ENCODE results near the gene SPIRE2. TPM values are rescaled to one million over a fixed set of nuclear protein-coding genes. Genes with fewer than 3 reads are reported as not detected.
"Not testable (repeated sequence)": the region's sequence is repeated elsewhere in the genome, so short reads cannot be mapped to it uniquely, and the experiment has no call there.

SPIRE2 gene
- total RNA-seq, 4 donors from 2014 or later: 3.4 to 9.6 (median 4.3) TPM

DNA sequence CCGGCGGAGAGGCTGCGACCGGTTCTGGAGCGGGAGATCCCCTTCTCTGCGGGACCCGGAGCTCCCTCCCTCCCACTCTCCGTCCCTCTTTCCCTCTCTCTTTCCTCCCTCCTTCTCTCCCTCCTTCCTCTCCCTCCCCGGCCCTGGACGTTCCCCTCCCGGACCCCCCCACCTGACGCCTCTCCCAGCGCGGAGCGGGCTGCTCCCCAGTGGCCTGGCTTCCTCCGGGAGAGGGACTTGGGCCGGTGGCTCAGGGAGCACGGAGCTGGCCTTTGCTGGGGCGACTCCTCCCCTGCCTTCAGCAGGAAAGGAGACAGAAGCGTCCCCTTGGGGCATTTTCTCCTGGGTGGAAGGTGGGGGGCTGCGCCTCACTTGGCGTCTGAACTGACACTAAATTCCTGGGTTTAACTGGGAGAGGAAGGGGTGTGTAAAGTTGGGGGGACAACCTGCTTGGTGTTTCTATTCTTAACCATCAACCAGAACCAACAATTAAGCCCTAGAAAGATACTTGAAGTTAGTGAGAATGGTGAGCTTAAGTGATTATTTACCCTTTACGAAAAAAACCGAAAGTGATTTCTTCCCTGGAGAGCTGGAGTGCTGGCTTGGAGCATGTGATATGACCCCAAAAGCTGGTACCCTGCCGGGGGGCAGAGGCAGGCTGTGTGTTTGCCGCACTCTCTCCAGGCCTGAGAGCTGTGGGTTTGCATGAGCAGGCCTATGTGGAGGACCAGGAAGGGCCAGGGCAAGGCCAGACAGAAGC, 775 bp downstream of the SPIRE2 start:
- Histone ChIP-seq H3K27me3 (peaks cover 0 to 7% (median 0%) of the 10 kb centered on the region in 4 donors), H3K4me3 (peak overlapping the region; percentile 52 to 77 (median 60)), H3K4me1 (peaks cover 10 to 24% (median 14%) of the 10 kb centered on the region in 3 donors), H3K9me3 (no peaks in the 10 kb centered on the region), H3K27ac (peak overlapping the region; percentile 44 to 75 (median 64)), H3K36me3 (no peaks in the 10 kb centered on the region)
- TF ChIP-seq, protein P1, sequence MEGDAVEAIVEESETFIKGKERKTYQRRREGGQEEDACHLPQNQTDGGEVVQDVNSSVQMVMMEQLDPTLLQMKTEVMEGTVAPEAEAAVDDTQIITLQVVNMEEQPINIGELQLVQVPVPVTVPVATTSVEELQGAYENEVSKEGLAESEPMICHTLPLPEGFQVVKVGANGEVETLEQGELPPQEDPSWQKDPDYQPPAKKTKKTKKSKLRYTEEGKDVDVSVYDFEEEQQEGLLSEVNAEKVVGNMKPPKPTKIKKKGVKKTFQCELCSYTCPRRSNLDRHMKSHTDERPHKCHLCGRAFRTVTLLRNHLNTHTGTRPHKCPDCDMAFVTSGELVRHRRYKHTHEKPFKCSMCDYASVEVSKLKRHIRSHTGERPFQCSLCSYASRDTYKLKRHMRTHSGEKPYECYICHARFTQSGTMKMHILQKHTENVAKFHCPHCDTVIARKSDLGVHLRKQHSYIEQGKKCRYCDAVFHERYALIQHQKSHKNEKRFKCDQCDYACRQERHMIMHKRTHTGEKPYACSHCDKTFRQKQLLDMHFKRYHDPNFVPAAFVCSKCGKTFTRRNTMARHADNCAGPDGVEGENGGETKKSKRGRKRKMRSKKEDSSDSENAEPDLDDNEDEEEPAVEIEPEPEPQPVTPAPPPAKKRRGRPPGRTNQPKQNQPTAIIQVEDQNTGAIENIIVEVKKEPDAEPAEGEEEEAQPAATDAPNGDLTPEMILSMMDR (IDR thresholded peaks at IDR 0.05): no peak
- no peak for TF ChIP-seq POLR2A (IDR thresholded peaks at IDR 0.05)
- 14 to 17% methylated on average over 12 to 13 of the region's 26 CpGs for WGBS, 2 donors
- no peak for DNase-seq
- intact Hi-C loops (cut with DNase I): no loop called here

DNA sequence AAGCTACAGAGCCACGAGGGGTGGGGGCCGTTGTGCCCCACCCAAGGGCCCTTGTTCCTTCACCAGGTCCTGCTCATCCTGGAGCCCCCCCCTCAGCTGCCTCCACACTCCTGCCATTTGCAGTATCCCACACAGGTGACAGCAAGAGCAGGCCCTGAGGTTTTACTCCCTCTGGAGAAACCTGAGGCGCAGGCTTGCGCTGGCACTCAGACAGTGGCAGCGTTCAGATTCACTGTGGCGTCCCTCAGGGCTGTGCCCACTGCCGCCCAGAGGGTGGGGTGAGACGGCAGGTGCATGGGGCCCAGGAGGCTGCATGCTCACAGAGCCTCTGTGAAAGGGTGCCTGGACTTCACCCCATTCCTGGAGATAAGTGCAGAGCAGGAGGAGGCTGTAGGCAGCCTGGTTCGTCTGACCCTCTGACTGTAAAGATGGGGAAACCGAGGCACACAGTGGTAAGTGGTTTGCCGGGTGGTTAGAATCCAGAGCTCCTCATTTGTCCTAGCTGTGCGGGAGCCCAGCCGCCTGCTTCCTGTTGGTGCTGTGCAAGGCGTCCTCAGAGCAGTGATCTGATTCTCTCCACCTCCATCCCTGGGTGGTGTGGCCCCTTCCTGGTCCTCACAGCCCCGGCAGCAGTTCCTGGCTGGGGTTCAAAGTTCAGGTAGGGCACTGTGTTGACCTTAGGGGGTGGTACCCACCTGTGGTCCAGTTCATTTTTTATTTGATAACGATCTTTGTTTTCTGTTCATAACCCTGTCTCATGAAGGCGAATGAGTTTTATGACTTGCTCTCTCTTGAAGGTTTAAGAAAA, 1.6 kb downstream of the SPIRE2 start:
- intact Hi-C loops (cut with DNase I): no loop called here
- no peak for TF ChIP-seq POLR2A (IDR thresholded peaks at IDR 0.05)
- TF ChIP-seq, protein P1 (IDR thresholded peaks at IDR 0.05): no peak
- Histone ChIP-seq H3K4me1 (peaks cover 10 to 24% (median 14%) of the 10 kb centered on the region in 3 donors), H3K27me3 (peaks cover 0 to 7% (median 0%) of the 10 kb centered on the region in 4 donors), H3K4me3 (no peak overlapping the region), H3K9me3 (no peaks in the 10 kb centered on the region), H3K36me3 (no peaks in the 10 kb centered on the region), H3K27ac (no peak overlapping the region)
- 71% methylated on average over 11 to 14 of the region's 17 CpGs for whole genome bisulfite sequencing, 2 donors
- no peak for DNase-seq

GRCh38 chr16:89831810-89832328, 3.6 kb downstream of the SPIRE2 start:
- Histone ChIP-seq H3K9me3 (no peaks in the 10 kb centered on the region), H3K36me3 (no peaks in the 10 kb centered on the region), H3K27me3 (peaks cover 0 to 7% (median 0%) of the 10 kb centered on the region in 4 donors), H3K4me1 (peaks cover 10 to 24% (median 14%) of the 10 kb centered on the region in 3 donors), H3K27ac (no peak overlapping the region), H3K4me3 (no peak overlapping the region)
- no peak for TF ChIP-seq POLR2A (IDR thresholded peaks at IDR 0.05)
- TF ChIP-seq, protein P1 (IDR thresholded peaks at IDR 0.05): no peak
- intact Hi-C loops (cut with DNase I): no loop called here
- DNase-seq: no peak
- WGBS, 2 donors: 81 to 97% methylated on average over 13 to 14 of the region's 25 CpGs

DNA sequence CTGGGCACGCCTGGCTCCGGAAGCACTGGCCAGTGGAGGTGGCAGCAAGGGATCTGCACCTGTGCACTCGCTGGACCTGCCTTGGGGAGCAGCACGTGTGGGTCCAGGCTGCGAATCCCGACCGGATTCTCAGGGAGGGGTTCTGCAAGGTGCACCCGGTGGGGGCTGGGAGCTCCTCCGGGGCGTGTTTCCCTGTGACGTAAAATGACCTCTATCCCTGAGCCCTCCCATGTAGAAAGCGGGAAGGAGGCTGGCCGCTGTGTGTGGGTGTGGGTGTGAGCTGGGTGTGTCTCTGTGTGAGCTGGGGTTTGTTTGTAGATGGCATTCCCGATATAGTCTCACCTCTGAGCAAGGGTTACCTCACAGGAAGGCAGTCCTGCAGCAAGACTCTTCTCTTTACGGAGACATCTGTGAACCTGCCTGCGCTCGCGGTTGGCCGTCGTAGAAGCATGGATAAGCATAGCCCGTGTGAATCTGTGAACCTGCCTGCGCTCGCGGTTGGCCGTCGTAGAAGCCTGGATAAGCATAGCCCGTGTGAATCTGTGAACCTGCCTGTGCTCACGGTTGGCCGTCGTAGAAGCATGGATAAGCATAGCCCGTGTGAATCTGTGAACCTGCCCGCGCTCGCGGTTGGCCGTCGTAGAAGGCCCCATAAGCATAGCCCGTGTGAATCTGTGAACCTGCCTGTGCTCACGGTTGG, 5.5 kb downstream of the SPIRE2 start:
- H3K27ac ChIP-seq; intact Hi-C loops (cut with DNase I); DNase-seq: not testable (repeated sequence)

DNA sequence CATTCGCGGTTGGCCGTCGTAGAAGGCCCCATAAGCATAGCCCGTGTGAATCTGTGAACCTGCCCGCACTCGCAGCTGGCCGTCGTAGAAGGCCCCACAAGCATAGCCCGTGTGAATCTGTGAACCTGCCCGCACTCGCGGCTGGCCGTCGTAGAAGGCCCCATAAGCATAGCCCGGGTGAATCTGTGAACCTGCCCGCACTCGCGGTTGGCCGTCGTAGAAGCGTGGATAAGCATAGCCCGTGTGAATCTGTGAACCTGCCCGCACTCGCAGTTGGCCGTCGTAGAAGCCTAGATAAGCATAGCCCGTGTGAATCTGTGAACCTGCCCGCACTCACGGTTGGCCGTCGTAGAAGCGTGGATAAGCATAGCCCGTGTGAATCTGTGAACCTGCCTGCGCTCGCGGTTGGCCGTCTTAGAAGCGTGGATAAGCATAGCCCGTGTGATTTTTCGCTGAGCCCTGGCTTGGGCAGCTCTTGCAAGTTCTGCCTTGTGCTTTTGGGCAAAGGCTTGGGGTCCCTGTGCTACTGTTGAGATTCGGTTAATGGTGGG, 6.6 kb downstream of the SPIRE2 start:
- intact Hi-C loops (cut with DNase I); H3K27ac ChIP-seq; DNase-seq; H3K36me3 ChIP-seq; H3K27me3 ChIP-seq; H3K4me3 ChIP-seq; H3K9me3 ChIP-seq: not testable (repeated sequence)
- 94 to 96% methylated on average over 36 to 37 of the region's 42 CpGs for WGBS, 2 donors
- peaks cover 3 to 13% (median 3%) of the 10 kb centered on the region in 3 donors for H3K4me1 ChIP-seq

More for the DNA sequence above, 5.5 kb downstream of the SPIRE2 start:
- not testable (repeated sequence) for H3K9me3 ChIP-seq, H3K36me3 ChIP-seq, H3K4me3 ChIP-seq, H3K27me3 ChIP-seq
- H3K4me1 ChIP-seq: peaks cover 6 to 21% (median 7%) of the 10 kb centered on the region in 3 donors
- WGBS, 2 donors: 89 to 98% methylated on average over 24 to 25 of the region's 39 CpGs

GRCh38 chr16:89836484-89836883, 8.2 kb downstream of the SPIRE2 start:
- H3K36me3 ChIP-seq; H3K27ac ChIP-seq; DNase-seq; intact Hi-C loops (cut with DNase I); H3K27me3 ChIP-seq; H3K9me3 ChIP-seq; H3K4me3 ChIP-seq: not testable (repeated sequence)
- WGBS, 2 donors: 72 to 76% methylated on average over 6 to 10 of the region's 15 CpGs
- peaks cover 3 to 13% (median 3%) of the 10 kb centered on the region in 3 donors for H3K4me1 ChIP-seq
